Activated B cell treated with CpG ODN at 0.5 μM for 24 hours (primary cell): Measurements from ENCODE around the gene MT2A. TPM values are rescaled to one million over a fixed set of nuclear protein-coding genes. Genes with fewer than 3 reads are reported as not detected.

Experiments
- ATAC-seq: fragments of 200-7000 bp; cut with Tn5 transposase; one replicate; pipeline ENCODE4 v1.10.0; 2021; ENCODE audit warnings: low read depth, mild to moderate bottlenecking, moderate library complexity
- CTCF ChIA-PET: fragments of 350-600 bp; sonication (Branson Sonifier 250); formaldehyde crosslinking; loops from one replicate; lab custom pipeline; 2021; ENCODE audit warnings: antibody characterized with exemption; lab: Charles Lee
- POLR2A ChIA-PET: fragments of 350-600 bp; sonication (Branson Sonifier 250); formaldehyde crosslinking; loops from one replicate; lab custom pipeline; 2021; ENCODE audit warnings: antibody characterized with exemption; lab: Charles Lee
- DNase-seq: peaks from one replicate; pipeline ENCODE4 v3.0.0; 2022
- H3K27ac Mint-ChIP-seq: one replicate; pipeline ENCODE4 v1.8.0; 2020; ENCODE audit warnings: mixed read lengths
- H3K27me3 Mint-ChIP-seq: one replicate; pipeline ENCODE4 v1.8.0; 2021; ENCODE audit warnings: mixed read lengths
- H3K36me3 Mint-ChIP-seq: one replicate; pipeline ENCODE4 v1.8.0; 2021; ENCODE audit warnings: low read depth, mixed read lengths
- H3K4me1 Mint-ChIP-seq: one replicate; pipeline ENCODE4 v1.8.0; 2021; ENCODE audit warnings: mixed read lengths
- H3K4me3 Mint-ChIP-seq: one replicate; pipeline ENCODE4 v1.8.0; 2020; ENCODE audit warnings: mild to moderate bottlenecking, mixed read lengths
- H3K9me3 Mint-ChIP-seq: one replicate; pipeline ENCODE4 v1.8.0; 2020; ENCODE audit warnings: mixed read lengths
- CTCF ChIP-seq: fragments of 200-600 bp; IDR thresholded peaks from one replicate; pipeline ENCODE4 v1.8.0; 2022; ENCODE audit warnings: antibody characterized with exemption, mild to moderate bottlenecking
- intact Hi-C: fragments of 100-400 bp; cut with micrococcal nuclease; formaldehyde crosslinking; loops from one replicate; pipeline ENCODE4 v1.15.1; 2024
- total RNA-seq: library from RNA; stranded (reverse); gene quantifications from 2 replicates; pipeline ENCODE4 v1.2.3, GENCODE V29; 2022

The MT2A gene
- total RNA-seq, 1 donor from 2014 or later, result 77.4 TPM

GRCh38 chr16:56658327-56658875 is 50.0 kb downstream of the MT2A start:
- ChIA-PET POLR2A (interaction anchor here (0.8 to 1.2 kb wide), 4 partner anchors 24 to 51 kb away, joined by 4 to 11 read pairs (median 6); partner anchors contain the start of genes MT1X and MT2A), CTCF (no interaction called here)
- intact Hi-C loops, result no loop called here
- Mint-ChIP-seq H3K4me3 (peak overlapping the region; percentile 92), H3K36me3 (peaks cover 3% of the 10 kb centered on the region), H3K9me3 (no peaks in the 10 kb centered on the region), H3K27ac (peak overlapping the region; percentile 72), H3K4me1 (peaks cover 36% of the 10 kb centered on the region), H3K27me3 (peaks cover 18% of the 10 kb centered on the region)
- DNase-seq, result no peak
- ATAC-seq, result no peak
- no peak for TF ChIP-seq CTCF

Other genes starting within 250 kb of the MT2A start
- 118 and 134 TPM in 2 replicates for gene AMFR, start 183.0 kb upstream of the MT2A start, total RNA-seq
- 108 and 111 TPM in 2 replicates for gene NUDT21, start 157.3 kb upstream of the MT2A start, total RNA-seq
- gene OGFOD1, start 157.0 kb upstream of the MT2A start, total RNA-seq, result 45.6 and 51.8 TPM in 2 replicates
- 25.5 and 32.3 TPM in 2 replicates for gene BBS2, start 88.6 kb upstream of the MT2A start, total RNA-seq
- gene MT4, start 43.5 kb upstream of the MT2A start, total RNA-seq, result not detected in 2 replicates
- gene MT3, start 19.1 kb upstream of the MT2A start, total RNA-seq, result not detected in 2 replicates
- gene MT1E, start 17.2 kb downstream of the MT2A start, total RNA-seq, result 2.8 and 4.2 TPM in 2 replicates
- not detected in 2 replicates for gene MT1M, start 24.1 kb downstream of the MT2A start, total RNA-seq
- gene MT1A, start 30.1 kb downstream of the MT2A start, total RNA-seq, result not detected in 2 replicates
- gene MT1B, start 43.3 kb downstream of the MT2A start, total RNA-seq, result not detected in 2 replicates
- gene MT1F, start 49.4 kb downstream of the MT2A start, total RNA-seq, result 21.4 and 22.8 TPM in 2 replicates
- 0.69 TPM in 1 of 2 replicates, not detected in the other for gene MT1G, start 59.5 kb downstream of the MT2A start, total RNA-seq
- gene MT1H, start 61.2 kb downstream of the MT2A start, total RNA-seq, result 1.3 TPM in 1 of 2 replicates, not detected in the other
- 36.3 and 48.9 TPM in 2 replicates for gene MT1X, start 73.9 kb downstream of the MT2A start, total RNA-seq
- 104 and 111 TPM in 2 replicates for gene NUP93, start 121.5 kb downstream of the MT2A start, total RNA-seq